NCI-H1417 treated with DMSO at 0.1 percent for 48 hours (cell line): ENCODE measurements around the gene PRKAB2.
"Not testable (repeated sequence)": the region's sequence is repeated elsewhere in the genome, so short reads cannot be mapped to it uniquely, and the experiment has no call there.

Experiments used
- DNase-seq: peaks from one replicate; lab custom pipeline; 2025; lab: John Stamatoyannopoulos, UW

Gene PRKAB2

DNA sequence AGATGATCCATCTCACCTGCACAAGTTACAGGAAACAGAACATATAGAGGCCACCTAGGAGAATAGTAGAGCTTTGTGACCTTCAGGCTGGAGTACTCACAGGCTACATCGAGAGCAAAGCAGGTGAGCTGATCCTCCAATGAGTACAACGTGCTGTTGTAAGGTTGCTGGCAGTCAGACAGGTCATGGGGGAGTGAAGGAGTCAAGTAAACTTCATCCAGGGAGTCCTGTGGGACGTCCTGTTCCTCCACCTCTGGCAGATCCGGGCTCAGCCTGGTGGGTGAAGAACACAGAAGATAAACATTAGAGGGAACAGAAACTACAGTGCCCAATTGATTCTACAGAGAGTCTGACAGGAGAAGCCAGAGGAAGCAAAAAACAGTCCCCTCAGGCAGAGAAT is 62.5 kb downstream of the PRKAB2 start:
- no peak for DNase-seq

DNA sequence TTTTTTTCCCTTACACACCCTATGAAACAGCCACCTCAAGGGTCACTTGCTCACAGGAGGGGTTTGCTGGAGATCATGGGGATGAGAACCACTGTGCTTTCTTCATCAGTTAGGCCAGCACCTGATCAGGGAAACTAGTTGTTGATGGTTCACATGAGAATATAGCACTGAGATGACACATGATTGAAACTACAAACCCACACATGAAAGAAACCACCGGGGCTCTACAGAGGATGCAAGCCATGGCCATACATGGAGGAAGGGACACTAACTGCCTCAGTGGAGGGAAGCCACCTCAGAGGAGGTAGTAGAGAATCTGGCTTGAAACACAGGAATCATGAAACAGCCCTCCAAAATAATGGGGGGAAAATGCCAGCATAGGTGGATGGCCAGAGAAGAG is 63.2 kb downstream of the PRKAB2 start:
- DNase-seq, result no peak

DNA sequence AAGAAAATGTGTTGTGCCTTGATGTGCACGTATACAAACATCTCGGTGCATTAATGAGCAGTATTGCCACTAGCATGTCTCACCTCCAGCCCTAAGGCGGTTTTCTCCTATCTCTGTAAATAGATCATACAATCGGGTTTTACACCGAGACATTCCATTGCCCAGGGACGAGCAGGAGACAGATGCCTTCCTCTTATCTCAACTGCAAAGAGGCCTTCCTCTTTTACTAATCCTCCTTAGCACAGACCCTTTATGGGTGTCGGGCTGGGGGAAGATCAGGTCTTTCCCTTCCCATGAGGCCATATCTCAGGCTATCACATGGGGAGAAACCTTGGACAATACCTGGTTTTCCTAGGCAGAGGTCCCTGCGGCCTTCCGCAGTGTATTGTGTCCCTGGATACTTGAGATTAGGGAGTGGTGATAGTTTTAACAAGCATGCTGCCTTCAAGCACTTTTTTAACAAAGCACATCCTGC is 65.8 kb downstream of the PRKAB2 start:
- DNase-seq, result not testable (repeated sequence)

DNA sequence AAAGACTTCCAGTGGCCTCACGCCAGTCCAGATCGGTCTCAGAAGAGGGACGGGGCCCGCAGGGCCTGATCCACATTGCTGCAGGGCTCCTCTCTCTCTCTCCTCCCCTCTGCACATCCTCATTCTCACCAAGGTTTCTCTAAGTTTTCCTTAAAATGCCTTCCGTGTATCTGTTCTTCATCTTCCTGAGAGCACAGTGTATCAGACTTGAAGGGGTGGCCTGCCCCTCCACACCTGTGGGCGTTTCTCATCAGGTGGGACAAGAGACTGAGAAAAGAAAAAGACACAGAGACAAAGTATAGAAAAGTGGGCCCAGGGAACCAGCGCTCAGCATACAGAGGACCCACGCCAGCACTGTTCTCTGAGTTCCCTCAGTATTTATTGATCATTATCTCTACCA is 66.4 kb downstream of the PRKAB2 start:
- no peak for DNase-seq
